Karpas-422 (cell line): Measurements from ENCODE around the gene GREB1. TPM values are rescaled to one million over a fixed set of nuclear protein-coding genes. Genes with fewer than 3 reads are reported as not detected.

Experiments used
- DNase-seq: peaks from one replicate; pipeline ENCODE4 v3.0.0-alpha.2; 2015
- H2AFZ ChIP-seq: fragments of 200-600 bp; sonication (generic); 2 replicates; pipeline ENCODE4 v1.6.1; 2014; ENCODE audit warnings: antibody characterized with exemption, low read length, mixed read lengths
- H3K27ac ChIP-seq: fragments of 200-600 bp; sonication (generic); 2 replicates; pipeline ENCODE4 v1.5.1; 2014; ENCODE audit warnings: mild to moderate bottlenecking, low read length, moderate library complexity
- H3K27me3 ChIP-seq: fragments of 200-600 bp; sonication (generic); 2 replicates; pipeline ENCODE4 v1.6.1; 2014; ENCODE audit warnings: low read length, mixed read lengths
- H3K36me3 ChIP-seq: fragments of 200-600 bp; sonication (generic); 2 replicates; pipeline ENCODE4 v1.6.1; 2014; ENCODE audit warnings: low read length, mixed read lengths; ENCODE audit not compliant: insufficient read depth
- H3K4me1 ChIP-seq: fragments of 200-600 bp; sonication (generic); 2 replicates; pipeline ENCODE4 v1.6.1; 2014; ENCODE audit warnings: mild to moderate bottlenecking, low read length, mixed read lengths
- H3K4me2 ChIP-seq: fragments of 200-600 bp; sonication (generic); 2 replicates; pipeline ENCODE4 v1.6.1; 2014; ENCODE audit warnings: low read length, low read depth, mild to moderate bottlenecking; ENCODE audit not compliant: poor library complexity, severe bottlenecking
- H3K4me3 ChIP-seq: fragments of 200-600 bp; sonication (generic); 2 replicates; pipeline ENCODE4 v1.5.1; 2014; ENCODE audit warnings: mild to moderate bottlenecking, antibody characterized with exemption, low read length, mixed read lengths
- H3K79me2 ChIP-seq: fragments of 200-600 bp; sonication (generic); 2 replicates; pipeline ENCODE4 v1.6.1; 2014; ENCODE audit warnings: mild to moderate bottlenecking, low read length, mixed read lengths
- H3K9ac ChIP-seq: fragments of 200-600 bp; sonication (generic); 2 replicates; pipeline ENCODE4 v1.6.0; 2014; ENCODE audit warnings: low read length
- H3K9me2 ChIP-seq: fragments of 200-600 bp; sonication (generic), shearing (Covaris generic); replicated peaks from 2 replicates; pipeline ENCODE4 v1.6.0; 2014; ENCODE audit warnings: mild to moderate bottlenecking, low read length, moderate library complexity; ENCODE audit not compliant: insufficient read depth
- H3K9me3 ChIP-seq: fragments of 300-700, 200-600 bp; sonication (generic); 2 replicates; pipeline ENCODE4 v1.6.1; 2014; ENCODE audit warnings: low read length, mixed read lengths
- H4K20me1 ChIP-seq: fragments of 200-600 bp; sonication (generic); 2 replicates; pipeline ENCODE4 v1.6.1; 2014; ENCODE audit warnings: mild to moderate bottlenecking, antibody characterized with exemption, low read length, low read depth; ENCODE audit not compliant: insufficient read depth
- total RNA-seq: library from RNA; depleted of rRNA; stranded (reverse); fragments of >200 nt; shearing (Covaris generic); gene quantifications from 2 replicates; pipeline ENCODE4 v1.2.3, GENCODE V29; 2014; ENCODE audit warnings: low replicate concordance

The GREB1 gene
- total RNA-seq, 1 experiment from 2014 or later: 4.4 TPM

DNA sequence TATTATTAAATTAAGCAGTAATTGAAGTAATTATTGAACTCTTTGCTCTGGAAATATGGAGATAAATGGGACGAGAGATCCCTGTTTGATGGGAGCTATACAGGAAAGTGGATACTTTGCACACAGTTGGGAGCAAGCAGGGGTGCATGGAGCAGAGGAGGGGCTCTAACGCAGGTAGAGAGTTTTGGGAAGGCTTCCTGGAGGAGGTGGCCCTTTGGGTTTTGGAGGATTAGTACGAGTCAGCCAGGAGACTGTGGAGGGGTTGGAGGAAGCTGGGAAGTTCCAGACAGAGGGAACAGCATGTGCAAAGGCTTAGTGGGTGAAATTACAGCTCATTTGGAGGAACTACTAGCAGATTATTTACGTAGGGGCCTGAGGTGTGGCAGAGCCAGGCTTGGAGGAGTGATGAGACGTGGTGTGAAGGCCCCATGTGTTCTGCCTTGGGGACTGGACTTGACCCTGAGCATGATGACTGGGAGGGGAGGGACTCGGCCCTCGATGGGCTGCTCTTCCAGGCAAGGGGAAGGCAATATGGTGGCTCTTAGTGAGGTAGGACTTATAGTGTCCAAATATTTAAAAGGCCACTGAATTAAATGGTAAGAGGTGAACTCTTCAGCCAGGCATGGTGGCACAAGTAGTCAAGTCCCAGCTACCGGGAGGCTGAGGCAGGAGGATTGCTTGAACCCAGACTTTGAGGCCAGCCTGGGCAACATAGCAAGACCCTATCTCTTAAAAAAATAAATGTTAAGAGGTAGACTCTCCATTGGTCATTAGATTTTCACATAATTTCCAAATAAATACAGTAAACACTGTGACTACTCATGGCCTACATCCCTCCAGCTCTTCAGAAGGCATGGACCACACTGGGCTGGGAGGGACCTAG is 30.2 kb downstream of the GREB1 start:
- no peaks in the 10 kb centered on the region for H3K27me3 ChIP-seq
- H3K79me2 ChIP-seq: no peaks in the 10 kb centered on the region
- no peak overlapping the region for H3K4me3 ChIP-seq
- no peaks in the 10 kb centered on the region for H3K9me3 ChIP-seq
- H3K4me1 ChIP-seq: no peaks in the 10 kb centered on the region
- H3K27ac ChIP-seq: no peak overlapping the region
- no peaks in the 10 kb centered on the region for H4K20me1 ChIP-seq
- H3K9me2 ChIP-seq: no peaks in the 10 kb centered on the region
- no peak overlapping the region for H3K4me2 ChIP-seq
- no peak overlapping the region for H2AFZ ChIP-seq
- no peaks in the 10 kb centered on the region for H3K36me3 ChIP-seq
- DNase-seq: no peak
- H3K9ac ChIP-seq: no peak overlapping the region

GRCh38 chr2:11564816-11565567 is 31.1 kb downstream of the GREB1 start:
- Histone ChIP-seq H3K27ac (no peak overlapping the region), H4K20me1 (no peaks in the 10 kb centered on the region), H3K9me2 (no peaks in the 10 kb centered on the region), H3K36me3 (no peaks in the 10 kb centered on the region), H3K27me3 (no peaks in the 10 kb centered on the region), H3K4me2 (no peak overlapping the region), H3K9ac (no peak overlapping the region), H3K4me3 (no peak overlapping the region), H2AFZ (no peak overlapping the region), H3K79me2 (no peaks in the 10 kb centered on the region), H3K9me3 (no peaks in the 10 kb centered on the region), H3K4me1 (no peaks in the 10 kb centered on the region)
- no peak for DNase-seq

DNA sequence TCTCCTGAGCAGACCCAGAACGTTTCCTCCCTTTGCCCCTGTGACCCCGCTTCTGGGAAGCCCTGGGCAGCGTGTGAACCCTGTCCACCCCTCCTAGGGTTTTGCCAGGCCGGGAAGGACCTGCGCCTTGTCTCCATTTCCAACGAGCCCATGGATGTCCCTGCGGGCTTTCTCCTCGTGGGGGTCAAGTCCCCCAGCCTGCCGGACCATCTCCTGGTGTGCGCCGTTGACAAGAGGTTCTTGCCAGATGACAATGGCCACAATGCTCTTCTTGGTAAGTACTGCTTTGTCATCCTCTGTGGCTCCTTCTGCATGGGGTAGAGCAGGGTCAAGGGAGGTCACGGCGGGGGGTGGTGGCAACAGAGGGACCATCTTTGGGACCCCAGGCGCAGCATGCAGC is 32.5 kb downstream of the GREB1 start:
- H3K4me1 ChIP-seq: no peaks in the 10 kb centered on the region
- no peaks in the 10 kb centered on the region for H4K20me1 ChIP-seq
- no peak overlapping the region for H3K4me3 ChIP-seq
- H3K9ac ChIP-seq: no peak overlapping the region
- DNase-seq: no peak
- H3K36me3 ChIP-seq: no peaks in the 10 kb centered on the region
- no peaks in the 10 kb centered on the region for H3K9me2 ChIP-seq
- H3K27me3 ChIP-seq: no peaks in the 10 kb centered on the region
- H3K27ac ChIP-seq: no peak overlapping the region
- no peak overlapping the region for H2AFZ ChIP-seq
- no peaks in the 10 kb centered on the region for H3K79me2 ChIP-seq
- H3K4me2 ChIP-seq: no peak overlapping the region
- H3K9me3 ChIP-seq: no peaks in the 10 kb centered on the region

DNA sequence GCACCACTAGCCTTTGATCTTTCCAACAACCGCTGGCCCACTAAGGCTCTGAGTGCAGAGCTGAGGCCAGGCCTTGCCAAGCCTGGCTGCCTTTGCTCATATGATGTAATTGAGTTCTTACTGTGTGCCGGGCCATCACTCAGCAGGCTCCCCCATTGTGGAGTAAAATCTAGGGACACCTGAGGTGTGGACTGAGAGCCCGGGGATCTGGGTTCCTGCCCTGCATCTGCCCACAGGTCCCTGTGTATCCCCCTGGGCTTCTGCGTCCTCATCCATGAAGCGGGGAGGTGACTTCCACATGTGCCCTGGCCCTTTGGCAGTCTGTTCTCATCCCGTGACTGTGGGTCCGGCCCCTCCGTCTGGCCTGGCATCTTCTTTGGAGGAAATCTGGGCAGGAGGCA is 33.8 kb downstream of the GREB1 start:
- no peak overlapping the region for H3K27ac ChIP-seq
- H3K27me3 ChIP-seq: no peaks in the 10 kb centered on the region
- H3K4me2 ChIP-seq: no peak overlapping the region
- no peaks in the 10 kb centered on the region for H3K36me3 ChIP-seq
- no peaks in the 10 kb centered on the region for H3K9me2 ChIP-seq
- no peaks in the 10 kb centered on the region for H4K20me1 ChIP-seq
- no peak overlapping the region for H3K4me3 ChIP-seq
- no peaks in the 10 kb centered on the region for H3K79me2 ChIP-seq
- DNase-seq: no peak
- H2AFZ ChIP-seq: no peak overlapping the region
- no peaks in the 10 kb centered on the region for H3K4me1 ChIP-seq
- H3K9me3 ChIP-seq: no peaks in the 10 kb centered on the region
- H3K9ac ChIP-seq: no peak overlapping the region

DNA sequence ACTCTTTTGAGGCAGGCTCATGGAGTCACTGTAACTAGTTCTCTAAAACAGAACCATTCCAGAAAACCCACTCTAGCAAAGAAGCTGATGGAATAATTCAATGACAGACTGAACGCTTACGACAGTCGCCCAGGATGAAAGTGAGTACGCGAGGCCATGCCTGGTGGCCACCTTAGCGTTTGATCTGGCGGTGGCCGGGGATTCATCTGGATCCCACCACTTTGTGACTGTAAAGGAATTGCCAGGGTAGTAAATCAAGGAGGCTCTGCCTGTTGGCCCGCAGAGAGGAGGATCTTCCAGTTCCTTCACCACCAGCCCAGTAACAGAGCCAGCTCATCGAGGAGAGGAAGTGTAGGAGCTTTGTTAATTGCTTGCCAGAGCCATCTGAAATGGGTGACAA is 34.6 kb downstream of the GREB1 start:
- H3K79me2 ChIP-seq: no peaks in the 10 kb centered on the region
- H3K4me1 ChIP-seq: no peaks in the 10 kb centered on the region
- H3K4me3 ChIP-seq: no peak overlapping the region
- no peaks in the 10 kb centered on the region for H3K9me2 ChIP-seq
- DNase-seq: no peak
- H3K27ac ChIP-seq: no peak overlapping the region
- no peaks in the 10 kb centered on the region for H3K9me3 ChIP-seq
- no peaks in the 10 kb centered on the region for H3K27me3 ChIP-seq
- no peak overlapping the region for H3K4me2 ChIP-seq
- no peaks in the 10 kb centered on the region for H3K36me3 ChIP-seq
- no peaks in the 10 kb centered on the region for H4K20me1 ChIP-seq
- no peak overlapping the region for H3K9ac ChIP-seq
- no peak overlapping the region for H2AFZ ChIP-seq

DNA sequence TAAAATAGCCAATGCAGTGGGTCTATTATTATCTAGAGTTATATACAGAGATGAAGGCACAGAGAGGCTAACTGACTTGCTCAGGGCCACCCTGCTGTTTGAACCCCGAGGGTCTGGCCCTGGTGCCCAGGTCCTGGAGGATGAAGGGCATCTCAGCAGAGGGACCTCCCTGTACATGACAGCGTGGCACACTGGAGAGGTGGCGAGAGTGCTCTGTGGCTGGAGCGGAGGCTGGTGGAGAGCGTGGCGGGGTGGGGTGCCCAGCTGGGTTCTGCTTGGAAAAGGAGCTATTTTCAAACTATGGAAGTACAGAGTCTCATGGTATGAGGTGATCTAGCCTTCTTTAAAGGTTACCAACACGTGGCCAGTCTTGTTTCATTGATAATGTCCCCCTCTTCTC is 35.8 kb downstream of the GREB1 start:
- no peaks in the 10 kb centered on the region for H3K36me3 ChIP-seq

DNA sequence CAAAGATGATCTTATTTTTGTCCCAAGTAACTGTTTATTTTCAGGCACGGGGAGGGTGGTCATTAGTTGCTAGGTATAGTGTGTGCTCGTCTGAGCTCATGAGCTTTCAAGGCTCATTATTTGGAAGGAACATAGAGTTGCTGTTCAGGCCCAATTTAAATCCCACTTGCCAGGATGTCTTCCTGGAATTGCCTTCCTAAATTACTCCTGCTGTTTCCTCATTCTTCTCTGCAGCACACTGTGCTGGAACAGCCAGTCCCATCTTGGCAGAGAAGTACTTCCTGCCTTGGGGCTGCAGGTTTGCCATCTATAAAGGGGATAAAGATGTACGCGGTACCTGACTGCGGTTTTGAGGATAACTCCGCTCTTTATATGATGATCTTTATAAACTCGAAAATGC is 37.3 kb downstream of the GREB1 start:
- H3K9me2 ChIP-seq: no peaks in the 10 kb centered on the region
- H3K27ac ChIP-seq: no peak overlapping the region
- no peaks in the 10 kb centered on the region for H4K20me1 ChIP-seq
- H2AFZ ChIP-seq: no peak overlapping the region
- H3K27me3 ChIP-seq: no peaks in the 10 kb centered on the region
- H3K4me3 ChIP-seq: no peak overlapping the region
- DNase-seq: no peak
- no peaks in the 10 kb centered on the region for H3K4me1 ChIP-seq
- H3K4me2 ChIP-seq: no peak overlapping the region
- H3K9ac ChIP-seq: no peak overlapping the region
- H3K9me3 ChIP-seq: no peaks in the 10 kb centered on the region
- no peaks in the 10 kb centered on the region for H3K36me3 ChIP-seq
- no peaks in the 10 kb centered on the region for H3K79me2 ChIP-seq

More for the DNA sequence above, 35.8 kb downstream of the GREB1 start:
- H3K9ac ChIP-seq: no peak overlapping the region
- H3K4me2 ChIP-seq: no peak overlapping the region
- H3K4me3 ChIP-seq: no peak overlapping the region
- no peak overlapping the region for H3K27ac ChIP-seq
- H3K9me3 ChIP-seq: no peaks in the 10 kb centered on the region
- H3K79me2 ChIP-seq: no peaks in the 10 kb centered on the region
- no peaks in the 10 kb centered on the region for H3K4me1 ChIP-seq
- DNase-seq: no peak
- H2AFZ ChIP-seq: no peak overlapping the region
- H3K9me2 ChIP-seq: no peaks in the 10 kb centered on the region
- H3K27me3 ChIP-seq: no peaks in the 10 kb centered on the region
- H4K20me1 ChIP-seq: no peaks in the 10 kb centered on the region

GRCh38 chr2:11572996-11573395 is 39.2 kb downstream of the GREB1 start:
- H3K4me1 ChIP-seq: no peaks in the 10 kb centered on the region

More at GRCh38 chr2:11572996-11573395, 39.2 kb downstream of the GREB1 start:
- no peaks in the 10 kb centered on the region for H3K27me3 ChIP-seq
- no peak overlapping the region for H3K4me3 ChIP-seq
- no peak overlapping the region for H2AFZ ChIP-seq
- H3K27ac ChIP-seq: no peak overlapping the region
- H3K4me2 ChIP-seq: no peak overlapping the region
- no peak overlapping the region for H3K9ac ChIP-seq
- H4K20me1 ChIP-seq: no peaks in the 10 kb centered on the region
- no peaks in the 10 kb centered on the region for H3K9me2 ChIP-seq
- H3K36me3 ChIP-seq: no peaks in the 10 kb centered on the region
- H3K9me3 ChIP-seq: no peaks in the 10 kb centered on the region
- H3K79me2 ChIP-seq: no peaks in the 10 kb centered on the region
- no peak for DNase-seq
